ENCODE measurements around the gene TSGA10IP. TPM values are rescaled to one million over a fixed set of nuclear protein-coding genes. Genes with fewer than 3 reads are reported as not detected.

Gene TSGA10IP
- total and polyA plus RNA-seq, 2 experiments from 2014 or later = not detected

DNA sequence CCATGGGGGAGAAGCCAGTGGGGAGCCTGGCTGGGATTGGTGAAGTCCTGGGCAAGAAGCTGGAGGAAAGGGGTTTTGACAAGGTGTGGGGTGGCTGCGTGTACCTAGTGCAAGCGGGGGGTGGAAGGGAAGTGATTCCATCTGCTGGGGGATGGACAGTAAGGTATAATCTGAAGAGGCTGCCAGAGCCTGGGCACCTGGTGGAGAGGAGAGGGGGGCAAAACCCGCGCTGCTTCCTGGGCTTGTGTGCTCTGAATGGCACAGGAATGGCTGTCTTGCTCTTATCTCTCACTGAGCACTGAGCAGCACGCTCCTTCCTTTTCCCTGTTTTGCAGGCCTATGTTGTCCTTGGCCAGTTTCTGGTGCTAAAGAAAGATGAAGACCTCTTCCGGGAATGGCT lies 58.0 kb downstream of the TSGA10IP start:
- Histone ChIP-seq H3K27ac (peak overlapping the region; percentile 82), H3K36me3 (ENCODE audit: low read depth) (peaks cover 19% of the 10 kb centered on the region), H3K9me3 (ENCODE audit: low read depth) (no peaks in the 10 kb centered on the region), H4K20me1 (ENCODE audit: insufficient read depth) (no peaks in the 10 kb centered on the region), H3K79me2 (ENCODE audit: insufficient read depth) (peaks cover 58% of the 10 kb centered on the region), H2AFZ (no peak overlapping the region), H3K9ac (peak overlapping the region; percentile 88), H3K4me2 (ENCODE audit: unreplicated experiment) (peak overlapping the region; percentile 91), H3K4me3 (peak overlapping the region; percentile 86), H3K9me2 (ENCODE audit: insufficient read depth) (no peaks in the 10 kb centered on the region), H3K27me3 (replicated peaks; ENCODE audit: insufficient read depth) (no peaks in the 10 kb centered on the region), H3F3A (ENCODE audit: insufficient read depth) (peaks cover 6% of the 10 kb centered on the region), H3K4me1 (ENCODE audit: insufficient read depth) (peaks cover 5% of the 10 kb centered on the region)
- in situ Hi-C loops (cut with MboI) = no loop called here
- no peak for TF ChIP-seq EZH2phosphoT487 (IDR thresholded peaks at IDR 0.05; ENCODE audit: insufficient read depth, low read depth)
- no peak for TF ChIP-seq EZH2 (IDR thresholded peaks at IDR 0.05; ENCODE audit: insufficient read depth, poor library complexity, severe bottlenecking)
- WGBS, 2 experiments (ENCODE audit: low coverage in 1 of 2, low lambda C conversion rate in 2 of 2, missing lambda C conversion rate in 2 of 2) = 63 to 65% methylated on average over 6 of the region's 6 CpGs
- DNase-seq = no peak

- DNase-seq = no peak
- in situ Hi-C loops (cut with MboI) = no loop called here
- no peak for TF ChIP-seq EZH2phosphoT487 (IDR thresholded peaks at IDR 0.05; ENCODE audit: insufficient read depth, low read depth)
- no peak for TF ChIP-seq EZH2 (IDR thresholded peaks at IDR 0.05; ENCODE audit: insufficient read depth, poor library complexity, severe bottlenecking)
- Histone ChIP-seq H3K9me2 (ENCODE audit: insufficient read depth) (no peaks in the 10 kb centered on the region), H3K4me1 (ENCODE audit: insufficient read depth) (peaks cover 5% of the 10 kb centered on the region), H3K4me3 (no peak overlapping the region), H3K9ac (no peak overlapping the region), H4K20me1 (ENCODE audit: insufficient read depth) (no peaks in the 10 kb centered on the region), H3K36me3 (ENCODE audit: low read depth) (peaks cover 12% of the 10 kb centered on the region), H3K9me3 (ENCODE audit: low read depth) (no peaks in the 10 kb centered on the region), H3K27me3 (replicated peaks; ENCODE audit: insufficient read depth) (no peaks in the 10 kb centered on the region), H3K4me2 (ENCODE audit: unreplicated experiment) (no peak overlapping the region), H3K27ac (no peak overlapping the region), H3F3A (ENCODE audit: insufficient read depth) (peaks cover 6% of the 10 kb centered on the region), H2AFZ (no peak overlapping the region), H3K79me2 (ENCODE audit: insufficient read depth) (peaks cover 49% of the 10 kb centered on the region)
- WGBS, 2 experiments (ENCODE audit: low coverage in 1 of 2, low lambda C conversion rate in 2 of 2, missing lambda C conversion rate in 2 of 2) = 80 to 84% methylated on average over 4 of the region's 4 CpGs
These were observed 58.9 kb downstream of the TSGA10IP start for GRCh38 chr11:66004186-66004585.

DNA sequence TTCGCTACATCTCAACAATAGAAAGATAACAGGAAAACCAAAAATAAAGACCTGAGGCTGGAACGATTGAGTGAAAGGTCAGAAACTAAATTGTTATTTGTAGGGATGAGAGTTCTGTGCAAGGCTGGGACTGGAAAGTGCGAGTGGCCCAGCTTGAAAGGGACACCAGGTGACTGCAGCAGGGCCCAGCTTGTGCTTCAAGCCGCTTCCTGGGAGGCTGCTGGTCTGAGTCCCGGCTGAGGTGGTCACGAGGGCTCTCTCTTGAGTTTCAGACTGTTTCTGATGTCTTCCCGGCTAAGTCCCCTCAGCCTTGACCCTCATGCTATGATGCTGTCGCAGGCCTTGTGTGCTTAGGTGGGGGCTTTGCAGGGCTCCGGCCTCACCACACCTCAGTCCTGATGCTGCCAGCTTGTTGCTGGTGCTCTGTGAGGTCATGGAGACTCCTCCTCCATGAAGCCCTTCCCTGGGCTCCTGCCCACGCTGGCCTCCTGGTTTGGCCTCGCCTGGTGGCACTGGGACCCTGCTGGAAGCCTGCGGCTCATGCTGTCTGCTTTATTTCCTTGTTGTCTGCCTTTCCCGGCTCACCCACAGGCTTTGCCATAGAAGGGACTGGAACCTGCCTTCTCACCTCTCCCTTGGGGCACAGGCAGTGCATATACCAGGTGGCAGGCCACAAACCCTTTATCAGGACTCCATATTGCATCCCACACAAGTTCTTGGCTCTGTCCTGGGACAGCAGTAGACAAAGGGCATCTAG lies 61.0 kb downstream of the TSGA10IP start:
- no peak for DNase-seq
- WGBS, 2 experiments (ENCODE audit: low coverage in 1 of 2, low lambda C conversion rate in 2 of 2, missing lambda C conversion rate in 2 of 2) = 74 to 85% methylated on average over 12 to 13 of the region's 13 CpGs
- Histone ChIP-seq H3K79me2 (ENCODE audit: insufficient read depth) (peaks cover 28% of the 10 kb centered on the region), H3K9me3 (ENCODE audit: low read depth) (no peaks in the 10 kb centered on the region), H3K27me3 (replicated peaks; ENCODE audit: insufficient read depth) (no peaks in the 10 kb centered on the region), H4K20me1 (ENCODE audit: insufficient read depth) (no peaks in the 10 kb centered on the region), H3K4me2 (ENCODE audit: unreplicated experiment) (no peak overlapping the region), H3K4me3 (no peak overlapping the region), H3K4me1 (ENCODE audit: insufficient read depth) (peaks cover 1% of the 10 kb centered on the region), H2AFZ (no peak overlapping the region), H3K9ac (no peak overlapping the region), H3K27ac (no peak overlapping the region), H3K9me2 (ENCODE audit: insufficient read depth) (no peaks in the 10 kb centered on the region), H3F3A (ENCODE audit: insufficient read depth) (peaks cover 6% of the 10 kb centered on the region), H3K36me3 (ENCODE audit: low read depth) (peaks cover 8% of the 10 kb centered on the region)
- TF ChIP-seq EZH2phosphoT487 (IDR thresholded peaks at IDR 0.05; ENCODE audit: insufficient read depth, low read depth) (no peak), EZH2 (IDR thresholded peaks at IDR 0.05; ENCODE audit: insufficient read depth, poor library complexity, severe bottlenecking) (no peak)
- in situ Hi-C loops (cut with MboI) = no loop called here

GRCh38 chr11:66006891-66007176 lies 61.6 kb downstream of the TSGA10IP start:
- no peak overlapping the region for H3K4me2 ChIP-seq (ENCODE audit: unreplicated experiment)
- 67 to 70% methylated on average over 4 of the region's 4 CpGs for WGBS, 2 experiments (ENCODE audit: low coverage in 1 of 2, low lambda C conversion rate in 2 of 2, missing lambda C conversion rate in 2 of 2)
- no peak overlapping the region for H2AFZ ChIP-seq
- DNase-seq = no peak
- peaks cover under 1% of the 10 kb centered on the region for H3F3A ChIP-seq (ENCODE audit: insufficient read depth)
- peaks cover 23% of the 10 kb centered on the region for H3K79me2 ChIP-seq (ENCODE audit: insufficient read depth)
- H3K27me3 ChIP-seq (replicated peaks; ENCODE audit: insufficient read depth) = no peaks in the 10 kb centered on the region
- no peaks in the 10 kb centered on the region for H3K9me2 ChIP-seq (ENCODE audit: insufficient read depth)
- H3K36me3 ChIP-seq (ENCODE audit: low read depth) = peaks cover 8% of the 10 kb centered on the region
- H3K4me1 ChIP-seq (ENCODE audit: insufficient read depth) = peaks cover 4% of the 10 kb centered on the region
- no peak overlapping the region for H3K9ac ChIP-seq
- no peaks in the 10 kb centered on the region for H4K20me1 ChIP-seq (ENCODE audit: insufficient read depth)
- H3K9me3 ChIP-seq (ENCODE audit: low read depth) = no peaks in the 10 kb centered on the region
- no peak for TF ChIP-seq EZH2phosphoT487 (IDR thresholded peaks at IDR 0.05; ENCODE audit: insufficient read depth, low read depth)
- TF ChIP-seq EZH2 (IDR thresholded peaks at IDR 0.05; ENCODE audit: insufficient read depth, poor library complexity, severe bottlenecking) = no peak
- no peak overlapping the region for H3K27ac ChIP-seq
- in situ Hi-C loops (cut with MboI) = no loop called here
- no peak overlapping the region for H3K4me3 ChIP-seq

All from GM23248 (cell line).